Femur (tissue), 1 donor: ENCODE measurements around the gene GALE.
"Not testable (repeated sequence)": the region's sequence is repeated elsewhere in the genome, so short reads cannot be mapped to it uniquely, and the experiment has no call there.

Experiments used
- DNase-seq: peaks from one replicate; pipeline ENCODE4 v3.0.0-alpha.2; 2017

GALE gene

DNA sequence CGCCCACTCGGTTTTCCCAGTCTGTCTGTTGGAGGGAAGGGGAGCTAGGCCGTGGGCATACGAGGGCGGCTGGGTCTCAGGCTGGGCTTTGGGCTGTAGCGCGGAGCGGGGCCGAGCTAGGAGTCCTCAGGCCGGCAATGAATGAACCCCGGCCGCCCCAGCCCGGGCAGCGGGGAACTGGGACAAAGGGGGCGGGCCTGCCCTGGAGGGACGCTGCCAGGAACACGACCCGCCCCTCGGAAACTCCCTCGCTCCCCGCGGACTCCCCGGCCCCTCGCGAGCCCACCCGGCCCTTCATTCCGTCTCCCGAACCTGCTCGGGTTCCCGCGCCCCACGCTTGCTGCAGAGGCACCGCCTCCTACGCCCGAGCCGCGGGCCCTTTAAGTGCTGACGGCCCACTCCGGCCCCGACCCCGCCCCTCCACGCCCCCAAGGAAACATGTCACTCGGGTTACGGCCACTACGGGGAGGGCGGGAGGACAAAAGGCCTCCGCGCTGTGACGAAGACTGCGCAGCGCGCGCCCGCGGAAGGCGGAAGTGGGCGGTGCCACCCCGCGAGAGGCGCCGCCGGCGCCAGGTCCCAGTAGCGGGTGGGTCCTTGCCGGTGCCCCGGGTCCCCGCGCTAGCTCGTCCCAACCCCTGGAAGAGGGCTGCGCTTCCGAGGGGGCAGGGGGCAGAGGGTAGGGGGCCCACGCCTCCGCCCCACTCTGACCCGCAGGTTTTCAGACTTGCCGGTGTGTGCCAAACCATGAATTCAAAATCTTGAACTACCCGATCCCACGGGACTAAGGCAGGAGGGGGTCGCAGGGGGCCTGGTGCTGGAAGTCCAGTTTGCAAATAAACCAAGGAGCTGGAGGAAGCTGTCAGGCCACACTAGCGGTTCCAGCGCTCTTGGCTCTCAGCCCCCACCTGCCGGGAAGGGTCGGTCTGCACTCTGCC, at the start of gene GALE:
GALE (minus strand) TSS at position 355 of the 938 bp plus-strand sequence. CDS start 1,747 bp downstream, outside the sequence.
- peak; percentile 98 for DNase-seq

- no peak for DNase-seq
Measured at GRCh38 chr1:23848673-23849616, 48.4 kb upstream of the GALE start.

- DNase-seq, result not testable (repeated sequence)
Measured at GRCh38 chr1:23847482-23848095, 47.0 kb upstream of the GALE start.

DNA sequence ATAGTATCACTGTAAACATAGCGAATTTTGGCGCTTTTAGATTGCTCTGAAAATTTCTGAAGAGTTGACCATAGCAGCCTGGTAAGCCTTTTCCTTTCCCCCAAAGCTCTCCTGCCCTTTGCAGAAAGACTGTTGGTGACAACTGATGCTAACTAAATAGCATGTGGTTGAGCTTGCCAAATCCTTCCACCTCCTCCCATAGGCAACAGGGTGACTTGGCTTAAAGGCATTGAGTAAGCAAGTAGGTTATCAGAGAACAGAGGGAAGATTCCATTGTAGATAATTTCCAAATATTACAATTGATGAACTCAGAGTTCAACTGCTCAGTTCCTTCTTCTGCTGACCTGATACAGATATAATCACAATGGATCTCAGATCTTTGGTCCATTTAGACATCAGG, 44.6 kb upstream of the GALE start:
- DNase-seq, result no peak

DNA sequence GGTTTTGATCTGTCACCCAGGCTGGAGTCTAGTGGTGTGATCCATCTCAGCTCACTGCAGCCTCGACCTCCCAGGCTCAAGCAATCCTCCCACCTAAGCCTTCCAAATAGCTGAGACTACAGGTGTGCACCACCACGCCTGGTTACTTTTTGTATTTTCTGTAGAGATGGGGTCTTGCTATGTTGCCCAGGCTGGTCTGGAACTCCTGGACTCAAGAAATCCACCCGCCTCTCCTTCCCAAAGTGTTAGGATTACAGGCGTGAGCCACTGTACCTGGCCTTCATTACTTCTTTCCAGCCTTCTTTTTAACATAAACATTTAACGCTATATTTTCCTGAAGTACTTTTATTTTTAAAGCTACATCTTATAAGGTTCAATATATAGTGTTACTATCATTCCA, 43.1 kb upstream of the GALE start:
- no peak for DNase-seq

DNA sequence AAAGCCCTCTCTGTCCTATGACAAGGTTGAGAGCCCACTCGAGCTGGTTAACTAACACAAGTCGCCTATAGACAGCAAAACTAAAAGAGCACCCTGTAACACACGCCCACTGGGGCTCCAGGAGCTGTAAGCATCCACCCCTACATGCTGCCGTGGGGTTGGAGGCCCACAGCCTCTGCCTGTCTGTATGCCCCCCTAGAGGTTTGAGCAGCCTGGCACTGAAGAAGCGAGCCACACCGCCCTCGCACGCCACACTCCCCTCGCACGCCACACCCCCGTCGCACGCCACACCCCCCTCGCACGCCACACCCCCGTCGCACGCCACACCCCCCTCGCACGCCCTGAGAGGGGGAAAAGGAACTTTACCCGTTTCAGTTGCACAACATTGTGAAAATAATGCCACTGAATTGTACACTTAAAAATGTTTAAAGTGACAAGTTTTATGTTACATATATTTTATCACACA, 37.9 kb upstream of the GALE start:
- DNase-seq, result peak; percentile 77

DNA sequence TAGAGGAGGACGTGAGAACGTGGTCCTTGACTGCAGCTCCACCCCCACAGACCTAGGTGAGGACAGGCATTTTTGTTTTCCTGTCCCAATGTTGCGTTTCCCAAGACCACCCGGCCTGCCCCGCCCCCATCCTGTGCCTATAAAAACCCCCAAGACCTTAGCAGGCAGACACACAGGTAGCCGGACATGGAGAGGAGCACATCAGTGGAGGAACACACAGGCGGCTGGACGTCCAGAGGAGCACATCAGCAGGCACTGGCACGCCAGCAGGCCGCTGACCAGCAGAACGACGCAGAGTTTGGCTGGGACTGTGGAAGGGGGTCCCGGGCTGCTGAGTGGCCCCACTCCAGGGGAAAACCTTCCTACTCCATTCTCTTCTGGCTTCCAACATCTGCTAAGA, 37.4 kb upstream of the GALE start:
- DNase-seq, result peak; percentile 18

- DNase-seq, result no peak
Measured at GRCh38 chr1:23836037-23836436, 35.5 kb upstream of the GALE start.

DNA sequence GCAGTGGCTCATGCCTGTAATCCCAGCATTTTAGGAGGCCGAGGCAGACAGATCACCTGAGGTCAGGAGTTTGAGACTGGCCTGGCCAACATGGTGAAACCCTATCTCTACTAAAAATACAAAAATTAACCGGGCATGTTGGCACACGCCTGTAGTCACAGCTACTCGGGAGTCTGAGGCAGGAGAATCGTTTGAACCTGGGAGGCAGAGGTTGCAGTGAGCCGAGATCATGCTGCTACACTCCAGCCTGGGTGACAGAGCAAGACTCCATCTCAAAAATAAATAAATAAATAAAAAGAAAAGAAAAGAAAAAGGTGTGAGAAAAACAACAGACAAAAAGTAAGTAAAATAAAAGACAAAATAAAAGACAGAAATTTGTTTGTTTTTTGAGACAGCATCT, 33.6 kb upstream of the GALE start:
- not testable (repeated sequence) for DNase-seq

DNA sequence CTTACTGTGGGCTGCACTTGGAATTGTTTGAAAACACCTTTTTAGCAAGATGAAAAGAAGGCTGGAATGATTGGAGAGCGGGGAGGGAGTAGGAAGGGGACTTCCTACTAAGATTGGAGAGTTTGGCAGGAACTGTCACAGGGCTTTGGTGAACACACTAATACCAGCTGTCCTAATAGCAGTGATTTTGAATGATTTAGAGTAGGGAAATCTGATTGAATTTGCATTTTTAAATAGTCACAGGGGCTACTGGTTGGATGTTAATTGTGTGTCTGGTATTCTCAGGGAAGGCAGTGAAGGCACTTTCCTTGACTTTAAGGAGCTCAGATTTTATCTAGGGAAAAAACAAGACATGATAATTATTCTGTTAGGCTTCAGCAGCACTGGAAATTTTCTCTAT, 27.2 kb upstream of the GALE start:
- no peak for DNase-seq

GRCh38 chr1:23826590-23826989, 26.0 kb upstream of the GALE start:
- DNase-seq, result not testable (repeated sequence)

- DNase-seq, result no peak
Measured at GRCh38 chr1:23825762-23826522, 25.4 kb upstream of the GALE start.

DNA sequence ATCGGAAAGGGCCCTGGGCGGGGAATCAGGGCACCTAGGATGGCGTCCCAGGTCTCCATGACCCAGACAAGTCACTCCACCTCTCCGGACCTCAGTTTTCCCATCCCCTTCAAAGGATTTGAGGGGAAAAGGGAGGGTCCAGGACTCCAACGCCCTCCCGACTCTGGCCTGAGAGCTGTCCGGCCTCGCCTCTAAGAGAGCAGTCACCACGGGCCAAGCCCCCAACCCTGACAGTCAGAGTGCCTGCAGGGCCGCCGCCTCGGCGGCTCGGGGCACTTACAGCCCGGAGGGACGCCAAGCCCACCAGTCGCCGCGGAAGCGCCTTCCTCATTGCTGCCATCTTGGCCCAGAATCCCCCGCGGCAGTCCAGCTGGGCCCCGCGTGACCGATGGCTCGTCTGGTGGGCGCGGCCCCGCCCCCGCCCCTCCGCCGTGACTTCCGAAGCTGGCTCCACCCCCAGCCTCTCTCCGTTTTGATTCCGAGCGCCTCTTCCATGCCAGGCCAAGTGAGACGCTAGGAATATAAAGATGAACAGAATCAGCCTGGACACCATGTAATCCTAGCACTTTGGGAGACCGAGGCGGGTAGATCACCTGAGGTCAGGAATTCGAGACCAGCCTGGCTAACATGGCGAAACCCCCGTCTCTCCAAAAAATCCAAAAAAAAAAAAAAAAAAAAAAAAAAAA, 24.7 kb upstream of the GALE start, which contains the start of gene HMGCL:
HMGCL (minus strand) TSS at position 354 of the 686 bp plus-strand sequence; CDS start at position 340, 14 bp downstream.
- peak; percentile 96 for DNase-seq

- no peak for DNase-seq
Measured at GRCh38 chr1:23824711-23825075, 24.1 kb upstream of the GALE start.

- no peak for DNase-seq
Measured at GRCh38 chr1:23823767-23824166, 23.2 kb upstream of the GALE start.

DNA sequence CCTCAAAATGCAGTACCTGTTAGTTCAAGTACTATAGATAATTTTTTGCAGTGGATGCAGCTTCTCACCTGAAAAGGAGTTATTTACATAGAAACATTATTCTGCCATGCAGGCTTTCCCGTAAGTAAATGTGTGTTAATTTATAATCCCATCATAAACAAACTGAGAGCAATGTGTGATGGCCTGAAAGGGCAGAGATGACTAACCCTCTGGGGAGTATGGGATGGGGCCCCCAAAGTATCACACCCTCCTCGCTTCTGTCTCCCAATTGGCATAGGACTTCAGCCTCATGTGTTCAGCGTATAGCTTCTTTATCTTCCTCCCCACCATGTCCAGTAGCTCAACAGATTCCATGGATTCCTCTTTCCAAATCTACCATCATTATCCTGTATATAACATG, 17.1 kb upstream of the GALE start:
- DNase-seq, result no peak

DNA sequence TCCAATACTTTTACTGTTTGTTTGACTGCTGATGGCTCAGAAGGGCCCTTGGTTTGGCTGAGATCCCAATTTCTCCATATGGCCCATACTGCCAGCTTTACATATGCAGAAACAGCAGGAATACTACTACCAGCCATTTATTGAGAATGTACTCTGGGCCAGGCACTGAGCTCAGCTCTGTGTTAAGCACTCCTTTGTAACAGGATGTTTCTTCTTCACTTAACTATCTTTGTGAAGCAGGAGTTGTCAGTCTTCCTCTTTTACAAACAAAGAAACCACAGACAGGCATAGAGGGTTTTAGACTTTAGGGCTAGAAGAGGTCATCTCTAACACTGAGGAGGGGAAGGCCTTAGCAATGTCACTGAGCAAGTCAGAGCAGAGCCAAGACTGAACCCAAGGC, 16.4 kb upstream of the GALE start:
- DNase-seq, result no peak

DNA sequence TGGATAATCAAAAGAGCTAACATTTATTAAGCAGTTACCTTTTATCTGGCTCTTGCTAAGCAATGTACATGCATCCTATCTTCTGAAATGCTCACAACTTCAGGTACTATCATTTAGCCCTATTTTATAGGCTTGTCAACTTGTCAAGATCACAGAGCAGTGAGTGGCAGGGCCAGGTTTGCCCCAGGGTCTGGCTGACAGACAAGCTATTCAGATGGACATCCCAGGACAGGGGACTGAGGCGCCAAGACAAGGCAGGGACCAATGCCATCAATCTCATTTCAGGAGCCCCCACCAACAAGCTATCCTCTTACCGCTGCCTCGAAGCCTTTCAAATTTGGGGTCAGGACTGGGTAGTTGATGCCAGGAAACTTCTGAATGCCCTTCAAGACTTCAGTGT, 15.8 kb upstream of the GALE start:
- no peak for DNase-seq

GRCh38 chr1:23814016-23814415, 13.5 kb upstream of the GALE start:
- DNase-seq, result no peak

DNA sequence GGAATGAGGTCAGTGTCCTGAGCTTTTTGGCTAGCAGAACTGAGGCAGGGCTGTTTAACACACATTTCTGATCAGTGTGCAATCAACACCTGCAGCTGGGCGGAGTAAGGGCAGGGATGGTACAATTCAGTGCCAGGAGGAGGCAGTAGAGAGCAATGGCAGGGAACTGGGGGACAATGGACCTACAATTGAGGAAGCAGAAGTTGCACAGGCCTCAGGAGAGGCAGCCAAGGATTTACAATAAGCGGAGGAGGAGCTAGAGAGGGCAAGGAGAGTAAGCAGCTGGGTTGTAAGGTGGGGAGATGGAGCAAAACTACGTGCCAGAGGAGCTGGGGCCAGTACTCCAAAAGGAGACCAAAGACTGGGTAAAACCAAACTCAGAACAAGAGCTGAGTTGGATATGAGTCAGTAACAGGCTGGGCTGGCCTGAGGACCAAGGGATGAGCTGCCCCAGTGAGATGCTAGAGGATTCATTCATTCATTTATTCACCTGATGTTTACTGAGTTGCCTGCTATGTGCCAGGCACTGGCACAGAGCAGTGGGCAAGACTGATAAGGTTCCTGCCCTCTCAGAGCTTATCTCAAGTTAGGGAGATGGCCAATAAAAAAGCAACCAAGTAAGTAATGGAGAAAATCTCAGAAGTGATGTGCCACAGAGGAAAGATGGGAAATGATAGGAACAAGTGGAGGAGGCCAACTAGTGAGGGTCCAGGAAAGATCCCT, 10.4 kb upstream of the GALE start:
- DNase-seq, result peak; percentile 61

DNA sequence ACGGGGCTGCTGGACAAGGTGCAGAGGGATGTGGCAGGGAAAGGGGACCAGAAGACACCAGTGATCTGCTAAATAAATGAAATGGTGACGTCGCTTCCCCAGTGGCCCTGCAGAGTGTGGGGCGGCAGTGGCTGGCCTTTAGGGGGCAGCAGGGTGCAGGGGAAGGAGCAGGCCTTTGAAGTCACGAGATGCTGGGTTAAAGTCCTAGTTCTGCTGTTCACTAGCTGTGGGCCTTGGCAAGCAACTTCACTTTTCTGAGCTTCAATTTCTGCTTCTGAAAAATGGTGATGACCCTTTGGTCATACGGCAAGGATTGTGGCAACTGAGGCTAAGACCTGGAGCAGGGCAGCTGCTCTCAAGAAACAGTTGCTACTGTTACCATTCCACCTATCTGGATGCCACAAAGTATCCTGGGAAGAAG, 9.2 kb upstream of the GALE start:
- peak; percentile 75 for DNase-seq
